Kidney (tissue), 14 donors: ENCODE measurements around the gene KCTD7. TPM values are rescaled to one million over a fixed set of nuclear protein-coding genes. Genes with fewer than 3 reads are reported as not detected.
"Not testable (repeated sequence)": the region's sequence is repeated elsewhere in the genome, so short reads cannot be mapped to it uniquely, and the experiment has no call there.

Experiments
- DNase-seq, 5 donors: peaks; one replicate each; pipeline ENCODE4 v3.0.0-alpha.2; 2013 to 2020
- FAIRE-seq: peaks from 2 replicates; lab custom pipeline; 2012; peaks lifted over from hg19 to GRCh38; lab: Jason Lieb, UNC
- H3K27ac ChIP-seq, 2 donors: one replicate each; pipeline ENCODE4 v1.7.0; 2013; ENCODE audit warnings: low read depth in 2 of 2, low read length in 2 of 2, inconsistent platforms in 1 of 2
- H3K27me3 ChIP-seq: one replicate; pipeline ENCODE4 v1.7.1; 2013; ENCODE audit warnings: low read length, inconsistent platforms; ENCODE audit not compliant: control insufficient read depth, insufficient read depth
- H3K36me3 ChIP-seq, 3 donors: one replicate each; pipeline versions ENCODE4 v1.7.0 to v1.7.1; 2013; ENCODE audit warnings: low read length in 3 of 3, control low read depth in 1 of 3, inconsistent platforms in 1 of 3; ENCODE audit not compliant: insufficient read depth in 3 of 3, control insufficient read depth in 2 of 3
- H3K4me1 ChIP-seq, 3 donors: one replicate each; pipeline versions ENCODE4 v1.7.0 to v1.7.1; 2013; ENCODE audit warnings: low read length in 3 of 3, inconsistent platforms in 1 of 3, low read depth in 1 of 3; ENCODE audit not compliant: control insufficient read depth in 2 of 3, insufficient read depth in 2 of 3
- H3K4me3 ChIP-seq, 3 donors: one replicate each; pipeline versions ENCODE4 v1.7.0 to v1.8.1; 2013; ENCODE audit warnings: low read length in 3 of 3, control low read depth in 1 of 3, inconsistent platforms in 1 of 3
- H3K9ac ChIP-seq, 3 donors: one replicate each; pipeline versions ENCODE4 v1.7.0 to v1.7.1; 2013; ENCODE audit warnings: low read length in 3 of 3, control low read depth in 1 of 3, inconsistent platforms in 1 of 3
- H3K9me3 ChIP-seq, 3 donors: one replicate each; pipeline versions ENCODE4 v1.7.0 to v1.7.1; 2013; ENCODE audit warnings: low read length in 3 of 3, control low read depth in 1 of 3, inconsistent platforms in 1 of 3; ENCODE audit not compliant: control insufficient read depth in 2 of 3, insufficient read depth in 1 of 3
- intact Hi-C: fragments of 100-400 bp; cut with DNase I; formaldehyde crosslinking; loops from one replicate; pipeline ENCODE4 v1.11.1; 2022
- polyA plus RNA-seq: library from polyadenylated mRNA; stranded (reverse); fragments of 350-450 nt; fragmentation: Illumina TruSeq; extraction: RNeasy Lipid Tissue Mini Kit (QIAGEN cat#74804); gene quantifications from one replicate; pipeline ENCODE4 v1.2.3, GENCODE V29; 2014; ENCODE audit warnings: low read depth, low replicate concordance; ENCODE audit not compliant: insufficient read depth
- total RNA-seq: library from RNA; stranded (reverse); fragmentation: NEBNext Ultra II Directional; extraction: Animal tissue kit (Norgen Biotek cat#: 25700); gene quantifications from one replicate; pipeline ENCODE4 v1.2.1, GENCODE V29; 2021
- TF ChIP-seq, protein P1 (sequence below): IDR thresholded peaks from 3 replicates; pipeline ENCODE4 v1.5.1; 2012; ENCODE audit warnings: mild to moderate bottlenecking, moderate library complexity, borderline replicate concordance; ENCODE audit not compliant: insufficient read depth; ENCODE audit errors: extremely low read depth
- donor health status: control.
- donor health status: control.
- donor health status: control.
- donor health status: control.
- donor health status: control.
- donor health status: DM: yes; HTN: yes; CAD: no.
- donor health status: Normal renal cell carcinoma (clear cell type).

The KCTD7 gene
- total and polyA plus RNA-seq, 2 donors from 2014 or later, result 7.2 to 12.4 TPM

DNA sequence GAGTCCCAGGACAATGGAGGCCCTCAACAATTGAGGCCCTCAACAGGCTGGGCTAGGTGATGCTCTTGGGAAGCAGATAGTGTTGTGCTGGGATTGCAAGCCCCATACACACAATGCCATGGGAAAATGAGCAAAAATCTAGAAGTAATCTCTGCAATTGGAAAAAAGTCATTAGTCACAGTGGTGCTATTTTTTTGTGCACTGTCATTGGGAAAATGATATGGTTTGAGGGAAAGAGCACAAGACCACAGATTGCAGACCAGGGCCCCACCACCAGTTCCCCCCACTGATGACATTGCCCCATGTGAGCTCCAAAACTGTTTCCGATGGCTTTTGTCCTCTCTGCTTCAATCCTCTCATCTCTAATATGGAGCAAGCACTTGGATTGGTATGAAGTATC, 1.9 kb downstream of the KCTD7 start:
- peaks cover 0 to 6% (median 4%) of the 10 kb centered on the region in 3 donors for H3K4me1 ChIP-seq
- H3K36me3 ChIP-seq, result peaks cover 0 to 2% (median 0%) of the 10 kb centered on the region in 3 donors
- TF ChIP-seq, protein P1, sequence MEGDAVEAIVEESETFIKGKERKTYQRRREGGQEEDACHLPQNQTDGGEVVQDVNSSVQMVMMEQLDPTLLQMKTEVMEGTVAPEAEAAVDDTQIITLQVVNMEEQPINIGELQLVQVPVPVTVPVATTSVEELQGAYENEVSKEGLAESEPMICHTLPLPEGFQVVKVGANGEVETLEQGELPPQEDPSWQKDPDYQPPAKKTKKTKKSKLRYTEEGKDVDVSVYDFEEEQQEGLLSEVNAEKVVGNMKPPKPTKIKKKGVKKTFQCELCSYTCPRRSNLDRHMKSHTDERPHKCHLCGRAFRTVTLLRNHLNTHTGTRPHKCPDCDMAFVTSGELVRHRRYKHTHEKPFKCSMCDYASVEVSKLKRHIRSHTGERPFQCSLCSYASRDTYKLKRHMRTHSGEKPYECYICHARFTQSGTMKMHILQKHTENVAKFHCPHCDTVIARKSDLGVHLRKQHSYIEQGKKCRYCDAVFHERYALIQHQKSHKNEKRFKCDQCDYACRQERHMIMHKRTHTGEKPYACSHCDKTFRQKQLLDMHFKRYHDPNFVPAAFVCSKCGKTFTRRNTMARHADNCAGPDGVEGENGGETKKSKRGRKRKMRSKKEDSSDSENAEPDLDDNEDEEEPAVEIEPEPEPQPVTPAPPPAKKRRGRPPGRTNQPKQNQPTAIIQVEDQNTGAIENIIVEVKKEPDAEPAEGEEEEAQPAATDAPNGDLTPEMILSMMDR, result no peak
- FAIRE-seq, result no peak
- H3K27me3 ChIP-seq, result no peaks in the 10 kb centered on the region
- intact Hi-C loops, result no loop called here
- H3K4me3 ChIP-seq, result no peak overlapping the region
- H3K9me3 ChIP-seq, result no peaks in the 10 kb centered on the region
- no peak overlapping the region for H3K27ac ChIP-seq
- no peak for DNase-seq
- no peak overlapping the region for H3K9ac ChIP-seq

DNA sequence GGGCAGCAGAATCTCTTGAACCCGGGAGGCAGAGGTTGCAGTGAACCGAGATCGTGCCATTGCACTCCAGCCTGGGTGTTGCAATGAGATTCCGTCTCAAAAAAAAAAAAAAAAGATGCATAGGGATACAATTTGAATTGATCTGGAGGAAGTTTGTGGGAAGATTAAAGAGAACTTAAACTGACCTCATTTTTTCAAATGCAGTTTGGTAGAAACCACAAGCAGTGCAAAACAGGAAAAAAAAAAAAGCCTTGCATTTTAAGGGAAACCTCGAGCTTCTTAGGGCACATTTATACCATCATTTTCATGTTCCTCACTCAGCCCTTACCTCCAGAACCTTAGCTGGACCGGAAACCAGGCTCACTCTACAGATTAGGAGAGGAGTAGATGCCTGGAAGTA, 2.8 kb downstream of the KCTD7 start:
- intact Hi-C loops, result no loop called here
- Histone ChIP-seq H3K4me3 (no peak overlapping the region), H3K4me1 (peaks cover 0 to 6% (median 4%) of the 10 kb centered on the region in 3 donors), H3K9me3 (no peaks in the 10 kb centered on the region), H3K27me3 (no peaks in the 10 kb centered on the region), H3K36me3 (peaks cover 0 to 2% (median 0%) of the 10 kb centered on the region in 3 donors), H3K9ac (no peak overlapping the region), H3K27ac (no peak overlapping the region)
- no peak for FAIRE-seq
- TF ChIP-seq, protein P1, result no peak
- DNase-seq, result no peak

DNA sequence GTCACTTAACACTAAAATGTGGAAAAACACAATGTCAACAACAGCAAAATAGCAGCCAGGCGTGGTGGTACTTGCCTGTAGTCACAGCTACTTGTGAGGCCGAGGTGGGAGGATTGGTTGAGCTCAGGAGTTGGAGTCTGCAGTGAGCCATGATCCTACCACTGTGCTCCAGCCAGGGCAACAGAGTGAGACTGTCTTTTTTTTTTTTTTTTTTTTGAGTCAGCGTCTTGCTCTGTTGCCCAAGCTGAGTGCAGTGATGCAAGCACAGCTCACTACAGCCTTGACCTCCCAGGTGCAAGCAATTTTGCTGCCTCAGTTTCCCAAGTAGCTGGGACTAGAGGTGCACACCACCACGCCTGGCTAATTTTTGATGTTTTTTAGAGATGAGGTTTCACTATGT, 6.1 kb downstream of the KCTD7 start:
- Histone ChIP-seq H3K9ac (no peak overlapping the region), H3K4me3 (no peak overlapping the region), H3K9me3 (no peaks in the 10 kb centered on the region), H3K4me1 (peaks cover 0 to 2% (median 2%) of the 10 kb centered on the region in 3 donors), H3K36me3 (peaks cover 6 to 19% (median 12%) of the 10 kb centered on the region in 3 donors), H3K27me3 (no peaks in the 10 kb centered on the region), H3K27ac (no peak overlapping the region)
- intact Hi-C loops, result no loop called here
- FAIRE-seq (no peak), DNase-seq (no peak)
- TF ChIP-seq, protein P1, result no peak

DNA sequence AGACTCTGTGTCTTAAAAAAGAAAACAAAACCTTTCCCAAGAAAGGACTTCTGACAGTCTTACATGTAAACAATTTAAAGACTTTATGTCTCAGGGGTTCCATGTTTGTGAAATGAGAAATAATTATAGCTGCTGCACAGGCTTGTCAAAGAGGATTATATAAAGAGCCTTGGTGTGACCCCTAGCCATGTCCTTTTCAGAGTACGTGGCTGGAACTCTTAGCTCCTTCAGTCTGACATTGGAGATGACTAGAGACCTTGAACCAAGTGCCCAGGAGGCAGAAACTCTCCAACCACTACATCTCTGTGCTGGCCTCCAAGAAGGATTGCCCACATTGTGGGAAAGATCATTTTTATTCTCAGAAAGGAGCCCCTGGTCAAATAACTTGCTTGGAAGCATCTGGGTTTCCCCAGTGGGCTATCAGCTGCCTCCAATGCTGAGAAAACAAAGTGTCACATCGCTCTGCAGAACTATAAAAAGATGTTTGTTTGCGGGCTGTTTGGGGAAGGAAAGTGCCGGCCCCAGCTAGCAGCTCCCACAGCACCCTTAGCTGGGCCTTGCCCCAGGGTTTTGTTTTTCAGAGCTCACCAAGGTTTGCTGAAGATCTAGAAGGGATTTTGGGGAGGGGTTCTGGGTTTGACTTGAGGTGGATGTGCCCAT, 6.8 kb downstream of the KCTD7 start:
- H3K9me3 ChIP-seq, intact Hi-C loops, H3K9ac ChIP-seq, H3K4me1 ChIP-seq, DNase-seq, H3K27ac ChIP-seq, FAIRE-seq, H3K4me3 ChIP-seq, H3K27me3 ChIP-seq: not testable (repeated sequence)
- H3K36me3 ChIP-seq, result peaks cover 6 to 24% (median 15%) of the 10 kb centered on the region in 3 donors

DNA sequence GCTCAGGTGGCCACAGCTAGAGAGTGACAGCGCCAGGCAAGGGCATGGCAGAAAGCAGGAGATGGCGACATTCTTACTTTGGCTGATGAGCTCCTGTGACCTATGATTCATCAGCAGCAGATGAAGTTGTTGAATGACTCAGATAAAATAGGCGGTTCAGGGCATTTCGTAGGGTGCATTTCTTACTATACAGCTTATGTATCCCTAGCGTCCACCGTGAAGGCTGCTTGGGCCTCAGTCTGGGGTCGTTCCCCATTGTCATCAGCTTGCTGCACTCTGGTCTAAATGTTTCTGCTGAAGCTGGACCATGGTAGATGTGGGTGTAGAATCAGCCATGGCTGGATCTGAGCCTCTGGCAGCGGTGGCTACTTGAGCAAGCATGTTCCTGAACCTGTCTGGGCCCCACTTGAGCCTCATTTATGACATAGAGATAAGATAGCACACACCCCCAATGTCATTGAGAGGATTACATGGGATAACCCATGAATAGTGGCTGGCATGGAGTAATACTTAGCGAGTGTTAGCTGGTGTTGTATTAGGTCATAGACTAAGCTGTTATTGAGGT, 7.4 kb downstream of the KCTD7 start:
- DNase-seq, intact Hi-C loops, FAIRE-seq, H3K4me3 ChIP-seq, H3K27ac ChIP-seq, H3K27me3 ChIP-seq, H3K9me3 ChIP-seq, H3K9ac ChIP-seq, H3K4me1 ChIP-seq: not testable (repeated sequence)
- peaks cover 6 to 29% (median 18%) of the 10 kb centered on the region in 3 donors for H3K36me3 ChIP-seq
